A673 (cell line): ENCODE measurements around the gene TEX44. TPM values are rescaled to one million over a fixed set of nuclear protein-coding genes. Genes with fewer than 3 reads are reported as not detected.

Experiments
- BruUV-seq: library from RNA; stranded (reverse); fragments of 400-500 nt; replicated peaks from 2 replicates; lab custom pipeline; 2021; lab: Mats Ljungman, UMichigan
- CTCF ChIA-PET: fragments of 300-600 bp; sonication (Branson Sonifier 250); formaldehyde crosslinking; loops from one replicate; lab custom pipeline; 2022; ENCODE audit warnings: antibody characterized with exemption; lab: Charles Lee
- POLR2A ChIA-PET: fragments of 300-600 bp; sonication (Branson Sonifier 250); formaldehyde crosslinking; loops from one replicate; lab custom pipeline; 2022; ENCODE audit warnings: antibody characterized with exemption; ENCODE audit not compliant: low non-redundant PET; lab: Charles Lee
- DNase-seq: peaks from one replicate; pipeline ENCODE4 v3.0.0-alpha.2; 2015; ENCODE audit warnings: low spot score
- H3K27ac ChIP-seq: fragments of 200-600 bp; sonication (generic); 2 replicates; pipeline ENCODE4 v1.5.1; 2016; ENCODE audit warnings: mixed run types, low read depth, mild to moderate bottlenecking, mixed read lengths, antibody characterized with exemption, low read length; ENCODE audit not compliant: poor library complexity, severe bottlenecking
- H3K27me3 ChIP-seq: fragments of 200-600 bp; sonication (generic); replicated peaks from 2 replicates; pipeline ENCODE4 v1.6.1; 2017; ENCODE audit warnings: mixed run types, low read depth, mild to moderate bottlenecking, mixed read lengths, antibody characterized with exemption, low read length; ENCODE audit not compliant: insufficient read depth, poor library complexity
- H3K36me3 ChIP-seq: fragments of 200-600 bp; sonication (generic); 2 replicates; pipeline ENCODE4 v1.6.1; 2016; ENCODE audit warnings: mixed run types, mild to moderate bottlenecking, mixed read lengths, antibody characterized with exemption, low read length; ENCODE audit not compliant: insufficient read depth, poor library complexity, severe bottlenecking
- H3K4me1 ChIP-seq: fragments of 200-600 bp; sonication (generic); 2 replicates; pipeline ENCODE4 v1.6.1; 2017; ENCODE audit warnings: mixed run types, mild to moderate bottlenecking, mixed read lengths, antibody characterized with exemption, low read length; ENCODE audit not compliant: insufficient read depth, poor library complexity, severe bottlenecking
- H3K4me3 ChIP-seq: fragments of 200-600 bp; sonication (generic); 2 replicates; pipeline ENCODE4 v1.5.1; 2016; ENCODE audit warnings: low read depth, mixed run types, mild to moderate bottlenecking, mixed read lengths, low read length; ENCODE audit not compliant: poor library complexity, severe bottlenecking
- H3K9me3 ChIP-seq: fragments of 200-600 bp; sonication (generic); 2 replicates; pipeline ENCODE4 v1.6.1; 2016; ENCODE audit warnings: mixed run types, low read depth, mild to moderate bottlenecking, mixed read lengths, antibody characterized with exemption, low read length; ENCODE audit not compliant: poor library complexity, severe bottlenecking
- EZH2 ChIP-seq: fragments of 200-600 bp; sonication (generic); IDR thresholded peaks from 2 replicates; pipeline ENCODE4 v1.6.1; 2017; ENCODE audit warnings: borderline replicate concordance, low read depth, mild to moderate bottlenecking, mixed read lengths, antibody characterized with exemption, low read length; ENCODE audit not compliant: poor library complexity, severe bottlenecking
- intact Hi-C: fragments of 100-400 bp; cut with micrococcal nuclease; formaldehyde crosslinking; loops from one replicate; pipeline ENCODE4 v1.10.0; 2022; ENCODE audit not compliant: unreplicated experiment
- total RNA-seq: library from RNA; stranded (reverse); gene quantifications from 2 replicates; pipeline ENCODE4 v1.2.3, GENCODE V29; 2021
- TF ChIP-seq, protein P1 (sequence below): fragments of 300-800, 200-600 bp; sonication (generic); conservative IDR thresholded peaks from 2 replicates; pipeline ENCODE4 v1.5.1; 2017; ENCODE audit warnings: low read depth, mild to moderate bottlenecking, antibody characterized with exemption, low read length, moderate library complexity, mixed read lengths

Gene TEX44
- total RNA-seq, 1 experiment from 2014 or later, result not detected

DNA sequence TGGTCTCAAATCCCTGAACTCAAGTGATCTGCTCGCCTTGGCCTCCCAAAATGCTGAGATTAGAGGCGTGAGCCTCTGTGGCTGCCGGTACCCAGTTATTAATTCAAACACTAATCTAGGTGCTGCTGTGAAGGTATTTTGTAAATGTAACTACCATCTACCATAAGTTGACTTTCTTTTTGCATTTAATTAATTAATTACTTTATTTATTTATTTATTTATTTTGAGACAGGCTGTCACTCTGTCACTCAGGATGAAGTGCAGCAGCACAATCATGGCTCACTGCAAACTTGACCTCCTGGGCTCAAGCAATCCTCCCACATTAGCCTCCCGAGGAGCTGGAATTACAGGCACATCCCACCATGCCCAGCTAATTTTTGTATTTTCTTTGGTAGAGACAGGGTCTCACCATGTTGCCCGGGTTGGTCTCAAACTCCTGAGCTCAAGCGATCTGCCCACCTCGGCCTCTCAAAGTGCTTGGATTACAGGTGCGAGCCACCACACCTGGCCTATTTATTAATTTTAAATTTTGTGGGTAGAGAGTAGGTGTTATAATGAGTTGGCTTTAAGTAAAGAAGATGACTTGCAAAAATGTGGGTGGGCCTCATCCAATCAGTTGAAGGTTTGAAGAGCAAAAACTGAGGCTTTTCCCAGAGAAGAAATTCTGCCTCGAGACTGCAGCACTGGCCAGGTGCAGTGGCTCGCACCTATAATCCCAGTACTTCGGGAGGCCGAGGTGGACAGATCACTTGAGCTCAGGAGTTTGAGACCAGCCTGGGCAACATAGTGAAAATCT is 45.2 kb upstream of the TEX44 start:
- BruUV-seq, result no TSS peak
- Histone ChIP-seq H3K36me3 (no peaks in the 10 kb centered on the region), H3K4me1 (no peaks in the 10 kb centered on the region), H3K27ac (no peak overlapping the region), H3K4me3 (no peak overlapping the region), H3K9me3 (peaks cover 4% of the 10 kb centered on the region), H3K27me3 (no peaks in the 10 kb centered on the region)
- no peak for DNase-seq
- CTCF ChIA-PET, result no interaction called here
- TF ChIP-seq, protein P1, sequence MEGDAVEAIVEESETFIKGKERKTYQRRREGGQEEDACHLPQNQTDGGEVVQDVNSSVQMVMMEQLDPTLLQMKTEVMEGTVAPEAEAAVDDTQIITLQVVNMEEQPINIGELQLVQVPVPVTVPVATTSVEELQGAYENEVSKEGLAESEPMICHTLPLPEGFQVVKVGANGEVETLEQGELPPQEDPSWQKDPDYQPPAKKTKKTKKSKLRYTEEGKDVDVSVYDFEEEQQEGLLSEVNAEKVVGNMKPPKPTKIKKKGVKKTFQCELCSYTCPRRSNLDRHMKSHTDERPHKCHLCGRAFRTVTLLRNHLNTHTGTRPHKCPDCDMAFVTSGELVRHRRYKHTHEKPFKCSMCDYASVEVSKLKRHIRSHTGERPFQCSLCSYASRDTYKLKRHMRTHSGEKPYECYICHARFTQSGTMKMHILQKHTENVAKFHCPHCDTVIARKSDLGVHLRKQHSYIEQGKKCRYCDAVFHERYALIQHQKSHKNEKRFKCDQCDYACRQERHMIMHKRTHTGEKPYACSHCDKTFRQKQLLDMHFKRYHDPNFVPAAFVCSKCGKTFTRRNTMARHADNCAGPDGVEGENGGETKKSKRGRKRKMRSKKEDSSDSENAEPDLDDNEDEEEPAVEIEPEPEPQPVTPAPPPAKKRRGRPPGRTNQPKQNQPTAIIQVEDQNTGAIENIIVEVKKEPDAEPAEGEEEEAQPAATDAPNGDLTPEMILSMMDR, result no peak
- TF ChIP-seq EZH2, result no peak
- POLR2A ChIA-PET, result no interaction called here
- intact Hi-C loops, result no loop called here

DNA sequence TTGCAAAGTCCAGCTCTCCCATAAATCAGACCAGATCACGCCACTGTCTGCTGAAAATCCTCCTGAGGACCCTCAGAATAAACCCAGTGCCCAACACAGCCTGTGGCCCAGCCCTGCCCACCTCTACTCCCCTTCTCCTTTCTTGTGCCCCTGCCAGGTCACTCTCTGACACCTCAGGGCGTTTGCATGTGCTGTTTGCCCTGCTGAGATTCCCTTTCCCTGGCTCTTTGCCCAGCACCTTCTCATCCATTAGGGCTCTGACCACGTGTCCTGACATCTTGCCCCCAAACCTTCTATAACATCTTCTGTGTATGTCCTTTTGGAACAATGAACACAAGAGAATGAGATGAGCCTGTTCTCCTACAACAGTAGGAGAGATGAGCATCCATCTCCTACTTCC is 43.9 kb upstream of the TEX44 start:
- CTCF ChIA-PET, result no interaction called here

DNA sequence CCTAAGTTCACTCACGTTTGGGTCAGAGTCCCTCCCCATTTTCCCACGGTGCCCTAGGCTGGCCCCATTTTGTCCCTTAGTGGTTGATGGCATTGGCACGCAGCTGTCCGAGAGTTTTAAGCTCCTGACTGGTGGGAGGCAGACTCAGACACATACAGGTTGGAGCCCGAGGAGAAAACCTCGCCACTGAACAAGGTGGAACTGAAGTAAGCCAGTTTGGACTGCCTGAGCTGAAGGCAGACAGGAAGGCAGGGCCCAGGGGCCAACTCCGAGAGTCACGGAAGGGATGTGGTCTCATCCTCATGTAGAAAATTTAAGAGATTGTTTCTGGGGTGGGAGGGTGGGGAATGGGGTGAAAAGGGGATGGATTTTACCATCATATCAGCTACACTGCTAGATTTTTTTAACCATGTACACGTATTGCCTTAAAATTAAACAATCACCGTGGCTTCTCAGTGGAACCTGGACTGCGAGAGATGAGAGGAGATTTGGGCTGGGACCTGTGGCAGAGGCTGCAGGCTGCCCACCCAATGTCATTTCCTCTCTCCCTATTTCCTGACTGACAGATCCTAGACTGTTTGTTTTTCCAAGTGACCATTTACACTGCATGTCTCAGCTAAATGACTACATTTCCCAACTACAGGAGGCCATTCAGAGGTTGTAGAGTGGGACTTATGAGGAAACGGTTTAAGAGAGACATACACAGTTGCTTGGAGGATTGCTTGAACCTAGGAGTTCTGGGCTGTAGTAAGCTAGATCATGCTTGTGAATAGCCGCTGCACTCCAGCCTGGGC is 43.0 kb upstream of the TEX44 start:
- intact Hi-C loops, result no loop called here
- DNase-seq, result no peak
- H3K27me3 ChIP-seq, result no peaks in the 10 kb centered on the region
- H3K36me3 ChIP-seq, result no peaks in the 10 kb centered on the region
- peaks cover 14% of the 10 kb centered on the region for H3K9me3 ChIP-seq
- ChIA-PET CTCF (no interaction called here), POLR2A (no interaction called here)
- no peak overlapping the region for H3K27ac ChIP-seq
- no TSS peak for BruUV-seq
- TF ChIP-seq, protein P1, result no peak
- TF ChIP-seq EZH2, result no peak
- H3K4me3 ChIP-seq, result no peak overlapping the region
- no peaks in the 10 kb centered on the region for H3K4me1 ChIP-seq

More for the DNA sequence above, 43.9 kb upstream of the TEX44 start:
- intact Hi-C loops, result no loop called here
- H3K36me3 ChIP-seq, result no peaks in the 10 kb centered on the region
- no peak for TF ChIP-seq EZH2
- TF ChIP-seq, protein P1, result no peak
- no peak overlapping the region for H3K27ac ChIP-seq
- no peak overlapping the region for H3K4me3 ChIP-seq
- H3K4me1 ChIP-seq, result no peaks in the 10 kb centered on the region
- BruUV-seq, result no TSS peak
- peaks cover 14% of the 10 kb centered on the region for H3K9me3 ChIP-seq
- POLR2A ChIA-PET, result no interaction called here
- no peak for DNase-seq
- no peaks in the 10 kb centered on the region for H3K27me3 ChIP-seq
